ENCODE measurements around the gene PCBP4.

- TF ChIP-seq CTCF (conservative IDR thresholded peaks at IDR 0.05; ENCODE audit: low read length) = no peak
- no peak for TF ChIP-seq EZH2phosphoT487 (IDR thresholded peaks at IDR 0.05; ENCODE audit: borderline replicate concordance, low read depth, low read length)
These were observed 1.2 kb downstream of the PCBP4 start for GRCh38 chr3:51966016-51966415.
